ENCODE results near the gene WAPL. TPM values are rescaled to one million over a fixed set of nuclear protein-coding genes. Genes with fewer than 3 reads are reported as not detected.

Gene WAPL
- total and polyA plus RNA-seq, 2 of the 13 experiments (the other 11 are each of a cell fraction or from before 2014, with no cell fraction given): 13.2 to 43.5 TPM

DNA sequence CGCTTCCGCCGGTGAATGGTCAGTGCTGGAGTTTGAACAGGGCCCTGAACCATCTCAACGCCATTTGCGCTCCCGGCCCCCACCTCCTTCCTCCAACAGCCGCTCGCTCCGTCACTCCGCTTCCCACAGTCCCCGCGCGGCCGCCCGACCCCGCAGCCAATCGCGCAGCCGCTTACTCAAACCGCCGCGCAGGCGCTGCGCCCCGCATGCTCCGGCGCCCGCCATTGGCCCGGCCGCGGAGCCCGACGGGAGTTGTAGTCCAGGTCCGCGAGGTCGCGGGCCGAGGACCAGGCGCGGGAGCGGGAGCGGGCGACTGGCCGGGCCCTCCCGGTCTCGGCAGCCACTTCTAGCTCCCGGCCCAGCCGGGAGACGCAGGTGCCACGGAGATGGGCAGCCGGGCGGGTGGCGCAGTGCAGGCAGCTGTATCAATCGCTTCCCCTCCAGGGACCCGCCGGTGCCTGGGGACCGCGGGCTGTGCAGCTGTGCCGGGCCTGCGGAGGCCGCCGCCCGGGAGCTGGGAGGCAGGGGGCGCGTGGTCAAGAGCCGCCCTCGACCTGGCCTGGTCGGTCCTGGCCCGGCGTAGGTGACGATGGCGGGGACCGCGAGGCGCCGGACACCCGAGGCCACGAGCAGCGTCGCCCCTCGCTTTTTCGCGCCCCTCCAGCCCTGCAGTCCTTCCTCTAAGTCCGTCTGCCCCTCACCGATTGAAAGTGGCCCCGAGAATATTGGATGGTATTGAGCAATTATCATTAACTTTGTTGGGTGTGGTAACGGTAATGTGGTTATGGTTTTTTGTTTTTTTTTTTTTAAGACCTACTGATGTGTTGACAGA, at the start of gene WAPL (continued):
- TF ChIP-seq, protein P1, sequence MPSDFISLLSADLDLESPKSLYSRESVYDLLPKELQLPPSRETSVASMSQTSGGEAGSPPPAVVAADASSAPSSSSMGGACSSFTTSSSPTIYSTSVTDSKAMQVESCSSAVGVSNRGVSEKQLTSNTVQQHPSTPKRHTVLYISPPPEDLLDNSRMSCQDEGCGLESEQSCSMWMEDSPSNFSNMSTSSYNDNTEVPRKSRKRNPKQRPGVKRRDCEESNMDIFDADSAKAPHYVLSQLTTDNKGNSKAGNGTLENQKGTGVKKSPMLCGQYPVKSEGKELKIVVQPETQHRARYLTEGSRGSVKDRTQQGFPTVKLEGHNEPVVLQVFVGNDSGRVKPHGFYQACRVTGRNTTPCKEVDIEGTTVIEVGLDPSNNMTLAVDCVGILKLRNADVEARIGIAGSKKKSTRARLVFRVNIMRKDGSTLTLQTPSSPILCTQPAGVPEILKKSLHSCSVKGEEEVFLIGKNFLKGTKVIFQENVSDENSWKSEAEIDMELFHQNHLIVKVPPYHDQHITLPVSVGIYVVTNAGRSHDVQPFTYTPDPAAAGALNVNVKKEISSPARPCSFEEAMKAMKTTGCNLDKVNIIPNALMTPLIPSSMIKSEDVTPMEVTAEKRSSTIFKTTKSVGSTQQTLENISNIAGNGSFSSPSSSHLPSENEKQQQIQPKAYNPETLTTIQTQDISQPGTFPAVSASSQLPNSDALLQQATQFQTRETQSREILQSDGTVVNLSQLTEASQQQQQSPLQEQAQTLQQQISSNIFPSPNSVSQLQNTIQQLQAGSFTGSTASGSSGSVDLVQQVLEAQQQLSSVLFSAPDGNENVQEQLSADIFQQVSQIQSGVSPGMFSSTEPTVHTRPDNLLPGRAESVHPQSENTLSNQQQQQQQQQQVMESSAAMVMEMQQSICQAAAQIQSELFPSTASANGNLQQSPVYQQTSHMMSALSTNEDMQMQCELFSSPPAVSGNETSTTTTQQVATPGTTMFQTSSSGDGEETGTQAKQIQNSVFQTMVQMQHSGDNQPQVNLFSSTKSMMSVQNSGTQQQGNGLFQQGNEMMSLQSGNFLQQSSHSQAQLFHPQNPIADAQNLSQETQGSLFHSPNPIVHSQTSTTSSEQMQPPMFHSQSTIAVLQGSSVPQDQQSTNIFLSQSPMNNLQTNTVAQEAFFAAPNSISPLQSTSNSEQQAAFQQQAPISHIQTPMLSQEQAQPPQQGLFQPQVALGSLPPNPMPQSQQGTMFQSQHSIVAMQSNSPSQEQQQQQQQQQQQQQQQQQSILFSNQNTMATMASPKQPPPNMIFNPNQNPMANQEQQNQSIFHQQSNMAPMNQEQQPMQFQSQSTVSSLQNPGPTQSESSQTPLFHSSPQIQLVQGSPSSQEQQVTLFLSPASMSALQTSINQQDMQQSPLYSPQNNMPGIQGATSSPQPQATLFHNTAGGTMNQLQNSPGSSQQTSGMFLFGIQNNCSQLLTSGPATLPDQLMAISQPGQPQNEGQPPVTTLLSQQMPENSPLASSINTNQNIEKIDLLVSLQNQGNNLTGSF (CRISPR knock-in tag; IDR thresholded peaks at IDR 0.05): peak; percentile 62; the same call in 1 of the 2 replicates
- TF ChIP-seq ETV5 (CRISPR knock-in tag; IDR thresholded peaks at IDR 0.05; ENCODE audit: borderline replicate concordance) (no peak), HNRNPUL1 (IDR thresholded peaks at IDR 0.05; ENCODE audit: low read depth, low read length) (no peak), TBX2 (CRISPR knock-in tag; IDR thresholded peaks at IDR 0.05; ENCODE audit: borderline replicate concordance) (peak; percentile 81), ZNF570 (CRISPR knock-in tag; IDR thresholded peaks at IDR 0.05; ENCODE audit: borderline replicate concordance) (no peak; the same call in 1 of the 2 replicates), ZNF629 (CRISPR knock-in tag; conservative IDR thresholded peaks at IDR 0.05) (peak; percentile 19; the same call in 1 of the 2 replicates), SMYD3 (CRISPR knock-in tag; IDR thresholded peaks at IDR 0.05) (no peak), POLR2G (IDR thresholded peaks at IDR 0.05; ENCODE audit: low read depth, low read length) (peak; percentile 83), SIX1 (CRISPR knock-in tag; IDR thresholded peaks at IDR 0.05; ENCODE audit: borderline replicate concordance) (no peak)
- TF ChIP-seq, protein P2, sequence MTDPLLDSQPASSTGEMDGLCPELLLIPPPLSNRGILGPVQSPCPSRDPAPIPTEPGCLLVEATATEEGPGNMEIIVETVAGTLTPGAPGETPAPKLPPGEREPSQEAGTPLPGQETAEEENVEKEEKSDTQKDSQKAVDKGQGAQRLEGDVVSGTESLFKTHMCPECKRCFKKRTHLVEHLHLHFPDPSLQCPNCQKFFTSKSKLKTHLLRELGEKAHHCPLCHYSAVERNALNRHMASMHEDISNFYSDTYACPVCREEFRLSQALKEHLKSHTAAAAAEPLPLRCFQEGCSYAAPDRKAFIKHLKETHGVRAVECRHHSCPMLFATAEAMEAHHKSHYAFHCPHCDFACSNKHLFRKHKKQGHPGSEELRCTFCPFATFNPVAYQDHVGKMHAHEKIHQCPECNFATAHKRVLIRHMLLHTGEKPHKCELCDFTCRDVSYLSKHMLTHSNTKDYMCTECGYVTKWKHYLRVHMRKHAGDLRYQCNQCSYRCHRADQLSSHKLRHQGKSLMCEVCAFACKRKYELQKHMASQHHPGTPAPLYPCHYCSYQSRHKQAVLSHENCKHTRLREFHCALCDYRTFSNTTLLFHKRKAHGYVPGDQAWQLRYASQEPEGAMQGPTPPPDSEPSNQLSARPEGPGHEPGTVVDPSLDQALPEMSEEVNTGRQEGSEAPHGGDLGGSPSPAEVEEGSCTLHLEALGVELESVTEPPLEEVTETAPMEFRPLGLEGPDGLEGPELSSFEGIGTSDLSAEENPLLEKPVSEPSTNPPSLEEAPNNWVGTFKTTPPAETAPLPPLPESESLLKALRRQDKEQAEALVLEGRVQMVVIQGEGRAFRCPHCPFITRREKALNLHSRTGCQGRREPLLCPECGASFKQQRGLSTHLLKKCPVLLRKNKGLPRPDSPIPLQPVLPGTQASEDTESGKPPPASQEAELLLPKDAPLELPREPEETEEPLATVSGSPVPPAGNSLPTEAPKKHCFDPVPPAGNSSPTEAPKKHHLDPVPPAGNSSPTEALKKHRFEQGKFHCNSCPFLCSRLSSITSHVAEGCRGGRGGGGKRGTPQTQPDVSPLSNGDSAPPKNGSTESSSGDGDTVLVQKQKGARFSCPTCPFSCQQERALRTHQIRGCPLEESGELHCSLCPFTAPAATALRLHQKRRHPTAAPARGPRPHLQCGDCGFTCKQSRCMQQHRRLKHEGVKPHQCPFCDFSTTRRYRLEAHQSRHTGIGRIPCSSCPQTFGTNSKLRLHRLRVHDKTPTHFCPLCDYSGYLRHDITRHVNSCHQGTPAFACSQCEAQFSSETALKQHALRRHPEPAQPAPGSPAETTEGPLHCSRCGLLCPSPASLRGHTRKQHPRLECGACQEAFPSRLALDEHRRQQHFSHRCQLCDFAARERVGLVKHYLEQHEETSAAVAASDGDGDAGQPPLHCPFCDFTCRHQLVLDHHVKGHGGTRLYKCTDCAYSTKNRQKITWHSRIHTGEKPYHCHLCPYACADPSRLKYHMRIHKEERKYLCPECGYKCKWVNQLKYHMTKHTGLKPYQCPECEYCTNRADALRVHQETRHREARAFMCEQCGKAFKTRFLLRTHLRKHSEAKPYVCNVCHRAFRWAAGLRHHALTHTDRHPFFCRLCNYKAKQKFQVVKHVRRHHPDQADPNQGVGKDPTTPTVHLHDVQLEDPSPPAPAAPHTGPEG (CRISPR knock-in tag; IDR thresholded peaks at IDR 0.05): peak; percentile 78; the same call in 1 of the 2 replicates
- TF ChIP-seq, protein P3, sequence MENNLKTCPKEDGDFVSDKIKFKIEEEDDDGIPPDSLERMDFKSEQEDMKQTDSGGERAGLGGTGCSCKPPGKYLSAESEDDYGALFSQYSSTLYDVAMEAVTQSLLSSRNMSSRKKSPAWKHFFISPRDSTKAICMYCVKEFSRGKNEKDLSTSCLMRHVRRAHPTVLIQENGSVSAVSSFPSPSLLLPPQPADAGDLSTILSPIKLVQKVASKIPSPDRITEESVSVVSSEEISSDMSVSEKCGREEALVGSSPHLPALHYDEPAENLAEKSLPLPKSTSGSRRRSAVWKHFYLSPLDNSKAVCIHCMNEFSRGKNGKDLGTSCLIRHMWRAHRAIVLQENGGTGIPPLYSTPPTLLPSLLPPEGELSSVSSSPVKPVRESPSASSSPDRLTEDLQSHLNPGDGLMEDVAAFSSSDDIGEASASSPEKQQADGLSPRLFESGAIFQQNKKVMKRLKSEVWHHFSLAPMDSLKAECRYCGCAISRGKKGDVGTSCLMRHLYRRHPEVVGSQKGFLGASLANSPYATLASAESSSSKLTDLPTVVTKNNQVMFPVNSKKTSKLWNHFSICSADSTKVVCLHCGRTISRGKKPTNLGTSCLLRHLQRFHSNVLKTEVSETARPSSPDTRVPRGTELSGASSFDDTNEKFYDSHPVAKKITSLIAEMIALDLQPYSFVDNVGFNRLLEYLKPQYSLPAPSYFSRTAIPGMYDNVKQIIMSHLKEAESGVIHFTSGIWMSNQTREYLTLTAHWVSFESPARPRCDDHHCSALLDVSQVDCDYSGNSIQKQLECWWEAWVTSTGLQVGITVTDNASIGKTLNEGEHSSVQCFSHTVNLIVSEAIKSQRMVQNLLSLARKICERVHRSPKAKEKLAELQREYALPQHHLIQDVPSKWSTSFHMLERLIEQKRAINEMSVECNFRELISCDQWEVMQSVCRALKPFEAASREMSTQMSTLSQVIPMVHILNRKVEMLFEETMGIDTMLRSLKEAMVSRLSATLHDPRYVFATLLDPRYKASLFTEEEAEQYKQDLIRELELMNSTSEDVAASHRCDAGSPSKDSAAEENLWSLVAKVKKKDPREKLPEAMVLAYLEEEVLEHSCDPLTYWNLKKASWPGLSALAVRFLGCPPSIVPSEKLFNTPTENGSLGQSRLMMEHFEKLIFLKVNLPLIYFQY (CRISPR knock-in tag; IDR thresholded peaks at IDR 0.05; ENCODE audit: borderline replicate concordance): peak; percentile 27; the same call in 1 of the 2 replicates
